Stimulated activated CD8-positive, alpha-beta memory T cell treated with anti-CD3 and anti-CD28 coated beads, Interleukin-15, amount 100 ng/mL, for 1 hour (primary cell): ENCODE measurements around the gene ANKRD13D.

Experiments
- DNase-seq: peaks from one replicate; pipeline ENCODE4 v3.0.0-alpha.2; 2020; ENCODE audit warnings: low read depth

ANKRD13D gene

GRCh38 chr11:67273260-67273990 lies 15.7 kb upstream of the ANKRD13D start:
- no peak for DNase-seq

GRCh38 chr11:67274768-67275605 lies 14.1 kb upstream of the ANKRD13D start:
- DNase-seq = no peak

GRCh38 chr11:67275606-67276409 lies 13.3 kb upstream of the ANKRD13D start:
- DNase-seq = no peak

- no peak for DNase-seq
Observed at GRCh38 chr11:67276781-67277230, 12.3 kb upstream of the ANKRD13D start.

GRCh38 chr11:67277231-67277961 lies 11.7 kb upstream of the ANKRD13D start:
- peak; percentile 66 for DNase-seq

GRCh38 chr11:67278135-67278938 lies 10.8 kb upstream of the ANKRD13D start:
- DNase-seq = no peak

- no peak for DNase-seq
Observed at GRCh38 chr11:67278939-67279588, 10.0 kb upstream of the ANKRD13D start.

GRCh38 chr11:67279589-67280340 lies 9.3 kb upstream of the ANKRD13D start:
- no peak for DNase-seq

- no peak for DNase-seq
Observed at GRCh38 chr11:67280341-67280787, 8.7 kb upstream of the ANKRD13D start.

- no peak for DNase-seq
Observed at GRCh38 chr11:67280788-67281551, 8.1 kb upstream of the ANKRD13D start.

GRCh38 chr11:67281552-67282150 lies 7.5 kb upstream of the ANKRD13D start:
- DNase-seq = no peak

GRCh38 chr11:67282155-67282875 lies 6.8 kb upstream of the ANKRD13D start:
- DNase-seq = no peak

- no peak for DNase-seq
Observed at GRCh38 chr11:67282876-67283371, 6.2 kb upstream of the ANKRD13D start.

- no peak for DNase-seq
Observed at GRCh38 chr11:67283481-67283963, 5.6 kb upstream of the ANKRD13D start.

GRCh38 chr11:67284811-67285540 lies 4.1 kb upstream of the ANKRD13D start:
- no peak for DNase-seq
